ENCODE data around the gene TMIGD3. TPM values are rescaled to one million over a fixed set of nuclear protein-coding genes. Genes with fewer than 3 reads are reported as not detected.
A peak's percentile ranks its signal among the peaks of the same experiment; 100 is the strongest.
"Not testable (repeated sequence)": the region's sequence is repeated elsewhere in the genome, so short reads cannot be mapped to it uniquely, and the experiment has no call there.

Gene TMIGD3
- total RNA-seq, result 10 to 100 TPM in 1 of 4 donors, 1 to 10 TPM in 1, under 1 TPM in 1, not detected in 1; 0.85 to 14.1 (median 3.2) TPM

GRCh38 chr1:111503585-111504060, at the start of gene TMIGD3, which contains the start of gene ADORA3:
Gene TMIGD3 (minus strand): TSS chr1:111503633. CDS start chr1:111503354, 279 bp downstream.
Gene ADORA3 (minus strand): TSS chr1:111503633. CDS start chr1:111503354, 279 bp downstream.
- no peak for TF ChIP-seq EP300 (IDR thresholded peaks at IDR 0.05)
- no peak for TF ChIP-seq POLR2A (IDR thresholded peaks at IDR 0.05)
- no peak for TF ChIP-seq POLR2AphosphoS5 (IDR thresholded peaks at IDR 0.05)
- TF ChIP-seq CTCF (IDR thresholded peaks at IDR 0.05), result no peak
- no peak for ATAC-seq
- peaks cover 6 to 25% (median 14%) of the 10 kb centered on the region in 3 donors for H3K4me1 ChIP-seq
- 70 to 80% methylated on average over 3 to 4 of the region's 4 CpGs for WGBS, 2 donors (ENCODE audit: low coverage in 1 of 2)
- peak within 1 kb of the TSS in 2 of 4 donors; percentile 26 to 55 for H3K27ac ChIP-seq
- H3K36me3 ChIP-seq, result no peaks in the 10 kb centered on the region
- no peaks in the 10 kb centered on the region for H3K9me3 ChIP-seq
- peak within 1 kb of the TSS in 1 of 2 donors; percentile 28 for H3K4me3 ChIP-seq
- no peaks in the 10 kb centered on the region for H3K27me3 ChIP-seq

- no peaks in the 10 kb centered on the region for H3K27me3 ChIP-seq
- peak overlapping the region in 2 of 4 donors; percentile 33 to 39 for H3K27ac ChIP-seq
- H3K9me3 ChIP-seq, result no peaks in the 10 kb centered on the region
- WGBS, 2 donors (ENCODE audit: low coverage in 1 of 2), result 50 to 65% methylated on average over 1 to 3 of the region's 3 CpGs
- TF ChIP-seq POLR2AphosphoS5 (IDR thresholded peaks at IDR 0.05) (no peak), EP300 (IDR thresholded peaks at IDR 0.05) (no peak), CTCF (IDR thresholded peaks at IDR 0.05) (no peak), POLR2A (IDR thresholded peaks at IDR 0.05) (no peak)
- no peak for ATAC-seq
- no peak overlapping the region for H3K4me3 ChIP-seq
- peaks cover 0 to 2% (median 0%) of the 10 kb centered on the region in 3 donors for H3K4me1 ChIP-seq
- H3K36me3 ChIP-seq, result no peaks in the 10 kb centered on the region
These were observed 49.8 kb upstream of the TMIGD3 start for GRCh38 chr1:111553196-111553595.

GRCh38 chr1:111552587-111552986, 49.2 kb upstream of the TMIGD3 start:
- H3K9me3 ChIP-seq, result no peaks in the 10 kb centered on the region
- no peak for ATAC-seq
- H3K27me3 ChIP-seq, result no peaks in the 10 kb centered on the region
- peak overlapping the region in 2 of 4 donors; percentile 33 to 39 for H3K27ac ChIP-seq
- no peaks in the 10 kb centered on the region for H3K36me3 ChIP-seq
- H3K4me3 ChIP-seq, result no peak overlapping the region
- TF ChIP-seq POLR2AphosphoS5 (IDR thresholded peaks at IDR 0.05) (no peak), POLR2A (IDR thresholded peaks at IDR 0.05) (no peak), CTCF (IDR thresholded peaks at IDR 0.05) (no peak), EP300 (IDR thresholded peaks at IDR 0.05) (no peak)
- peaks cover 0 to 2% (median 0%) of the 10 kb centered on the region in 3 donors for H3K4me1 ChIP-seq

- Histone ChIP-seq H3K36me3 (no peaks in the 10 kb centered on the region), H3K4me1 (peaks cover 0 to 2% (median 0%) of the 10 kb centered on the region in 3 donors), H3K9me3 (no peaks in the 10 kb centered on the region), H3K27me3 (no peaks in the 10 kb centered on the region), H3K27ac (peak overlapping the region in 1 of 4 donors; percentile 33), H3K4me3 (no peak overlapping the region)
- TF ChIP-seq POLR2A (IDR thresholded peaks at IDR 0.05) (no peak), POLR2AphosphoS5 (IDR thresholded peaks at IDR 0.05) (no peak), CTCF (IDR thresholded peaks at IDR 0.05) (no peak), EP300 (IDR thresholded peaks at IDR 0.05) (no peak)
- no peak for ATAC-seq
- 69 to 92% methylated on average over 8 of the region's 8 CpGs for WGBS, 2 donors (ENCODE audit: low coverage in 1 of 2)
These were observed 48.4 kb upstream of the TMIGD3 start for GRCh38 chr1:111551623-111552411.

- not testable (repeated sequence) for H3K4me1 ChIP-seq, H3K27me3 ChIP-seq, H3K36me3 ChIP-seq, H3K27ac ChIP-seq, ATAC-seq, H3K4me3 ChIP-seq, H3K9me3 ChIP-seq
- WGBS, 2 donors (ENCODE audit: low coverage in 1 of 2), result 83 to 100% methylated on average over 1 of the region's 1 CpG
These were observed 44.4 kb upstream of the TMIGD3 start for GRCh38 chr1:111547786-111548185.

Measured in gastroesophageal sphincter (tissue), 4 donors.